ENCODE results near the gene HMGN2.
A peak's percentile ranks its signal among the peaks of the same experiment; 100 is the strongest.
"Not testable (repeated sequence)": the region's sequence is repeated elsewhere in the genome, so short reads cannot be mapped to it uniquely, and the experiment has no call there.

Gene HMGN2

DNA sequence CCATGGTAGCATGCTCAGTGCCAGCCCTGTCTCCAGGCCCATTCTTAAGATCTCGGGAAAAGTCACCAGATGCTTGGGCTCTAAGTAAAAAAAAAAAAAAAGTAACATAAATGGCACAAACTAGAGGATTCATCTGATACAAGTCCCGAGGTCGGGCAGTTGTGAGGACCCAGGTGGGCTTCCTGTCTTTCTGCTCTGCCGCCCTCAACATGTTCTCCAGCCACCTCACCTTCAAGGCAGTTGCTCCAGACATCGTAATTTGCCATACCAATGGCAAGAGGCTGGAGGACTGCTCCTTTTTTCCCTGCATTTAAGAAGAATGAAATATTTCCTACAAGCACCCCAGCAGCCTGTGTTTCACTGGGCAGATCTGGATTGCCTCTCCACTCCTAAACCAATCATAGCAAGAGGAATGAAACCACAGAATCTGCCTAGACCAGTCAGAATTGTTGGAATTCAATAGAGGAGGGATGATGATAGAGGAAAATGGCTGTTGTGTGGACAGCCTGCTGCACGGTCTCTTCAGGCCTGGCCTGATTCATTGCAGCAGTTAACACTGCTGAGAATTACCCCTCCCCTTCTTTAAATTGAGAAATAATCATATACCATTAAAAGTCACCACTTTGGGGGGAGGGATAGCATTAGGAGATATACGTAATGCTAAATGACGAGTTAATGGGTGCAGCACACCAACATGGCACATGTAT, 5.4 kb downstream of the HMGN2 start:
- DNase-seq (ENCODE audit: low read depth in 2 of 2) = no peak

DNA sequence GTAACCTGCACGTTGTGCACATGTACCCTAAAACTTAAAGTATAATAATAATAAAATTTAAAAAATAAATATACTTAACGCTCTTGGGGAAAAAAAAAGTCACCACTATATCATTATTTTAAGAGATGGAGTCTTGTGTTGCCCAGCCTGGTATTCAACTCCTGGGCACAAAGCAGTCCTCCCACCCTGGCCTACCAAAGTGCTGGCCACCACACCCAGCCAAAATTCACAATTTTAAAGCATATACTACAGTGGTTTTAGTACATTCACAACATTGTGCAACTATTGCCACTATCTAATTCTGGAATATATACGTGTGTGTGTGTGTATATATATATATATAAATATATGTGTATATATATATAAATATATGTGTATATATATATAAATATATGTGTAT, 5.9 kb downstream of the HMGN2 start:
- DNase-seq (ENCODE audit: low read depth in 2 of 2) = no peak

DNA sequence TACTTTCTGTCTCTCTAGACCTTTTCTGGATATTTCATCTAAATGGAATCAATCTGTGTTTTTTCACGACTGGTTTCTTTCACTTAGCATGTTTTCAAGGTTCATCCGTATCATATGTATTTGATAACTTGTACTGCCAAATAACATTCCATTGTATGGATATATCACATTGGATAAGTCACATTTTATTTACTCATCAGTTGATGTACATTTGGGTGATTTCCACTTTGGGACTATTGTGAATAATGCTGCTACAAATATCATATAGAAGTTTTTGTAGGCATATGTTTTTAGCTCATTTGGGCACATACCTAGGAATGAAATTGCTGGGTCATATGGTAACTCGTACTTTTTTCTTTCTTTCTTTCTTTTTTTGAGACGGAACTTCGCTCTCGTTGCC, 6.7 kb downstream of the HMGN2 start:
- DNase-seq (ENCODE audit: low read depth in 2 of 2) = no peak

DNA sequence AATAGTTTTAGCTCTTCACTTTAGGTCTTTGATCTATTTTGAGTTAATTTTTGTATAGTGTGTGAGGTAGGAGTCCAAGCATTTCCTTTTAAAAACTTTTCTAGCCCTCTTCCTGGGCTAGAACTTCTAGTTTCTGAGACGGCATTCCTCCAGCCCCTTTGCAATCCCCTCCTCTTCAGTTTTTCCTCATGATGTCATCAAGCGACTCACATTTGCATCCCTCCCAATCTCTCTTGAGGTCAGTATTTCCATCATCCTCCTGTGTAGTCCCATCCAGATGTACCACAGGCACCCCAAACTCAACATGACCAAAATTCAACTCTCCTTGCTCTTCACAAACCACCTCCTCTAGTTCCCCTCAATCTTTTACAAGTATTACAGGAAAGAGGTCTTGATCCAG, 10.7 kb downstream of the HMGN2 start:
- DNase-seq (ENCODE audit: low read depth in 2 of 2) = no peak

DNA sequence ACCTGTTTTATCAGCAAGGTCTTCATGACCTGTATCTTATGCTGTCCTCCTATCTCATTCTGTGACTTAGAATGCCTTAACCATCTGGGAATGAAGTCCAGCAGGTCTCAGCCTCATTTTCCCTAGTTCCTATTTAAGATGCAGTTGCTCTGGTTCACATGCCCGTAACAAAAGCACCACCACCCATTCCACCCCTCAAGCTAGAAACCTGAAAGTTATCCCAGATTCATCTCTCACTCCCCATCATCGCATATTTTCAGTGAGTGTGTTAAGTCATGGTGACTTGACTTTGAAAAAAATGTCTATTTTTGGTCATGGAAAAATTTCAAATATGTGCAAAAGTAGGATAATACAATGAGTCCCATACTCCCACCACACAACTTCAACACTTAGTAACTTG, 11.7 kb downstream of the HMGN2 start:
- no peak for DNase-seq (ENCODE audit: low read depth in 2 of 2)

DNA sequence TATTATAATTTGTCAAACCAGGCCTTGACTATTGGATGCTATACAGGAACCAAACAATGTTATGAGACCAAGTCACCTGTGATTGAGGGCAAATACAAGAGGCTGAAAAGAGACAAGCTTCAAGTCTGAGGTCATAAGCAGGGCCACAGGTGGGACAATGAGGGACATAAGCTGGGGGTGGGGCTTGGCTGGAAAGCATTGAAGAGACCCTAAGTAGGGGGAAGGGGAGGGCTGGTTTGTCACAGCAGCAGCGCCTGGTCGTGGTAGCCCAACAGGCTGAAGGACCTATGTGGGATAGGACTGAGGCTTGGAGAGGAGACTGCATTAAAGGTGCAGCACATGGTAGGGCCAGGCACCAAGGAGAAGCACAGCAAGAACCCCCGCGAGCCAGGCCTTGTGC, 17.9 kb downstream of the HMGN2 start:
- DNase-seq (ENCODE audit: low read depth in 2 of 2) = no peak

DNA sequence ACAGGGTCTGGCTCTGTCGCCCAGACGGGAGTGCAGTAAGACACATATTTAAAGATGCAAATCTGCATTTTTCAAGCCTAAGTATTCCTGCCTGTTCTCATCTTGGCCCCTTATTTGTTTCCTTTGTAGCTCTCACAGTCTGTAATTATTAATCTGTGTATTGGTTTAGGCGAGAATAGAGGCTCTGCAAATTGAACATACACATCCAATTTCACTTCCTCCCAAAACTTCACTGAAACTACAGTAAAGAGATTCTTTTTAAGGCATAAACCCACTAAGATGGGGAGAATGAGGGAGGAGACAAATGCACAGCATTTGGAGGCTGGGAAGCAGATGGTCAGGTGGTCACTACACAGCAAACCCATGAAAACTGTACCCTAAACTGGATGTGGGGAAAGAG, 21.0 kb downstream of the HMGN2 start:
- DNase-seq (ENCODE audit: low read depth in 2 of 2) = no peak

DNA sequence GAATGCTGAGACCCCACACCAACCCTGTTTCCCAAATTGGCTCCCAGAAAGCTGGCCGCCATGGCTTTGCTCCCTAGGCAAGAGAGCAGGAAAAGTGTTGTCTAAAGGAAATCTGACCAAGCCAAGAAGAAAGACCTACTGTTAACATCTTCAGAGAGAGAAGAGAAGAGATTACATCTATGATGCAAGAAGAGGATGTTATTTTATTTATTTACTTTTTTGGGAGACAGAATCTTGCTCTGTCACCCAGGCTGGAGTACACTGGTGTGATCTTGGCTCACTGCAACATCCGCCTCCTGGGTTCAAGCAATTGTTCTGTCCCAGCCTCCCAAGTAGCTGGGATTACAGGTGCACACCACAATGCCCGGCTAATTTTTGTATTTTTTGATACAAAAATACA, 21.7 kb downstream of the HMGN2 start:
- DNase-seq (ENCODE audit: low read depth in 2 of 2) = no peak

DNA sequence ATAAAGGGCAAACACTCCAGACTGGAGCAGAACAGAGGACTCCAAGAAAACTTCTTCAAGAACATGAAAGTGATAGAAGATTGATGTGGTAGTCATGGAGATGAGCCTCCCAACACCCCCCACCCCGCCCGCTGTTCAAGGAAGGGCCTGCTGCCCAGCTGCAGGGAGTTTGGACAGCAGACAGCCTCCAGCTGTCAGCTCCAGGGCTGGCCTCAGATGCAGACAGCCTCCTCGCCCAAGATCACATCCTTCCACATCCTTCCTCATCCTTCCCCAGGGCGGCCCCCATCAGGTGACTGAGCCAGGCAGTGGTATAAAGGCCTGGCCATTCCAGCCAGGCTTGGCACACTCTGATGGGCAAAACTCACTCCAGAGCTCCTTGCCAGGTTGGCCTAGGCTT, 24.6 kb downstream of the HMGN2 start:
- DNase-seq (ENCODE audit: low read depth in 2 of 2) = no peak

DNA sequence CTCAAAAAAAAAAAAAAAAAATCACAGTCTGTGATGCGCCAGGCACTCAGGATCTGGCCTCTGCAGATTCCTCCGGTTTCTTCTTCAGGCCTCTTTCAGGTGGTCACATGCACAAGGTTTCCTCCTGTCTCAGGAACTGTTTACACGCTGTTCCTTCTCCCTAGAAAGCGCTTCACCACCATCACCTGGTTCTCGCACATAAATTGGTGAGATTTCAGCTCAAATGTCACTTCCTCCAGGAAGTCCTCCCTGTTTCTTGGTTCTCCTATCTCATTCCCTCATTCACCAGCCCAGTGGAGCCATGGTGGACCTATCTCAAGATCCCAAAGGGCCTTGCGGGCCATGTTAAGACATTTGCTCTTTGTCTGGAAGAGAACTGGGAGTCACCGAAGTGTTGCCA, 26.7 kb downstream of the HMGN2 start:
- DNase-seq (ENCODE audit: low read depth in 2 of 2) = no peak

DNA sequence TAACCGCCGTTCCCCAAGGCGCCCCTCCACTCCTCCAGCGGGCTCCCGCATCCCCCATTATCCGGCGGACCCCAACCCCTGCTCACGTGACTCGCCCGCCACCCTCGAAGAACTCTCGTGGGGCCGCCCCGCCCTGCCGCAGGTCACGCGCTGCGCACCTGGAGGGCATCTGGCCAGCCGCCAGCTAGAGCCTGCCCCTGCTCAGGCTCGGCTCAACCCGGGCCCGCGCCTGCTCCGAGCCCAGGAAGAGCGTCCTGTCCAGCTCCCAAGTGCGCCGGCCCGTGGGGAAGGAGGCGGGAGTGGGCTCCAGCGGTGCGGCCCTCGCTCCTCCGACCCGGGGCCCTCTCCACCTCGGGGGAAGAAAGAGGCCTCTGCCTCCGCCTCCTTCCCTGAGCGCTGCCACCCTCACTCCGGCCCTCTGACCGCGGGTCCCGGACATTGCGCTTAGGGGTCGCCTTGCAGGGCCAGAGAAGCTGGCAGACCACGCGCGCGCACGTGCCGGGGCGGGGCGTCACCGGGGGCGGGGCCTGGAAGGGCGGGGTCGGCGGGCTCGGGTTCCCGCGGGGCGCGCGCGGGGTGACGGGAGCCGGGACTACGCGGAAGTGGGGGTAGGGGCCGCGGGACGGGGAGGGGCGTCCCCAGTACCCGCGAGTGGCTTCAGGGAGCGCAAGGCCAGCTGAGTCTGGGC, 28.4 kb downstream of the HMGN2 start:
- DNase-seq (ENCODE audit: low read depth in 2 of 2) = peak; percentile 90 to 96

DNA sequence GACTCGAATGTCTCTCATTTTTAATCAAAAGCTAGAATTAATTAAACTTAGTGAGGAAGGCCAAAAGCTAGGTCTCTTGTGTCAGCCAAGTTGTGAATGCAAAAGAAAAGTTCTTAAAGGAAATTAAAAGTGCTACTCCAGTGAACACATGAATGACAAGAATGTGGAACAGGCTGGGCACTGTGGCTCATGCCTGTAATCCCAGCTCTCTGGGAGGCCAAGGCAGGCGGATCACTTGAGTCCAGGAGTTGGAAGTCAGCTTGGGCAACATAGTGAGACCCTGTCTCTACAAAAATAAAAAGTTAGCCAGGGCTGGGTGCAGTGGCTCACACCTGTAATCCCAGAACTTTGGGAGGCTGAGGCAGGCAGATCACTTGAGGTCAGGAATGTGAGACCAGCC, 38.5 kb downstream of the HMGN2 start:
- DNase-seq (ENCODE audit: low read depth in 2 of 2) = not testable (repeated sequence)

DNA sequence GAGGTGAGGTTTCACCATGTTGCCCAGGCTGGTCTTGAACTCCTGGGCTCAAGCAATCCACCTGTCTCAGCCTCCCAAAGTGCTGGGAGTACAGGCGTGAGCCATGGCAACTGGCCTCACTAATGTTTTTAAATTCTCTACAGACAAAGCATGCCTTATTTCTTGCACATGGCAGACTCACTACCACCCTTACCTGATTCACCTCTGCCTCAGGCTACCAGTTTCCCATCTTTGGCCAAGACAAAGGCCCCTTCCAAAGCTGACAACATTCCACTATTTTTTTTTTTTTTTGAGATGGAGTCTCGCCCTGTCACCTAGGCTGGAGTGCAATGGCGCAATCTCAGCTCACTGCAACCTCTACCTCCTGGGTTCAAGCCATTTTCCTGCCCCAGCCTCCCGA, 43.6 kb downstream of the HMGN2 start:
- not testable (repeated sequence) for DNase-seq (ENCODE audit: low read depth in 2 of 2)

DNA sequence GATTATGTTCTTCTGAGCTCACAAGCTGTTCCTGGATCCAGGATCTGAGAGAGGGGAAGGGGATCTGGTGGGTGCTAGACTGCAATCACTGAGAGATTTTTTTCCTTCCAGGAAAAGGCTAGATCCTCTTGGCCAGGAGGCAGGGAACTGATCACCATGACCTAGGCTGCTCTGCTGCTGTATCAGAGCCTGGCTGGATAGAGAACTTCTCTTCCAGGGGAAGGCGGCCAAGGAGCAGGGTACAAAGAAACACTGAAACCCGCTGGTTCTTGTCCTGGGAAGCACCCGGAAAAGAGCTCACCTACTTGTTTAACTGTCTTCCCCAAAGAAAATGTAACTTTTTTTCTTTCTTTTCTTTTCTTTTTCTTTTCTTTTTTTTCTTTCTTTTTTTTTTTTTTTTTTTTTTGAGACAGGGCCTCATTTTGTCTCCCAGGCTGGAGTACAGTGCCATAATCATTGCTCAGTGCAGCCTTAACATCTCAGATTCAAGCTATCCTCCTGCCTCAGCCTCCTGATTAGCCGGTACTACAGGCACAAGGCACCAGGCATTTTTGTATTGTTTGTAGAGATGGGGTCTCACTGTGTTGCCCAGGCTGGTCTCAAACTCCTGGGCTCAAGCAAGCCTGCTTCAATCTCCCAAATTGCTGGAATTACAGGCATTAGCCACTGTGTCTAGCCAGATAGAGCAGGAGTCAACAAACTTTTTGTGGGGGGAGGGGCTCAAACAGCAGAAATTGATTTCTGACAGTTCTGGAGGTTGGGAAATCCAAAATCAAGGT, 44.9 kb downstream of the HMGN2 start:
- no peak for DNase-seq (ENCODE audit: low read depth in 2 of 2)

DNA sequence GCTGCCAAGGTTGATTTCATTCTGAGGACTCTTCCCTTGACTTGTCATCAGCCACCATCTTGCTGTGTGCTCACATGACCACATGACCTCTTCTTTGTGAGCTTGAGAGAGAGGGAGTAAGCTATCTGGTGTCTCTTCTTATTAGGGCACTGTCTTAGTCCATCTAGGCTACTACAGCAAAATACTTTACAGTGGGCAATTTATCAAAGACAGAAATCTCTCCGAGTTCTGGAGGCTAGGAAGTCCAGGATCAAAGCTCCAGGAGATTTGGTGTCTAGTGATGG, 45.5 kb downstream of the HMGN2 start:
- DNase-seq (ENCODE audit: low read depth in 2 of 2) = no peak

DNA sequence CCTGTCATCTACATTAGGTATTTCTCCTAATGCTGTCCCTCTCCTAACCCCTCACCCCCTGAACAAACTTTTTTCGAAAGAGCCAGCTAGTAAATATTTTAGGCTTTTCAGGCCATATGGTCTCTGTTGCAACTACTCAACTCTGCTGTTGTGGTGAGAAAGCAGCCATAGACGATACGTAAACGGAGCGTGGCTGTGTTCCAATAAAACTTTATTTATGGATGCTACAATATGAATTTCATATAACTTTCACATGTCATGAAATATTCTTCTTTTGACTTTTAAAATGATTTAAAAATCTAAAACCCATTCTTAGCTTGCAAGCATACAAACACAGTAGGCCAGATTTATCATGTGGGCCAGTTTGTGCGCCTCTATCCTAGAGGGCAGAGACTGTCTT, 46.1 kb downstream of the HMGN2 start:
- no peak for DNase-seq (ENCODE audit: low read depth in 2 of 2)

DNA sequence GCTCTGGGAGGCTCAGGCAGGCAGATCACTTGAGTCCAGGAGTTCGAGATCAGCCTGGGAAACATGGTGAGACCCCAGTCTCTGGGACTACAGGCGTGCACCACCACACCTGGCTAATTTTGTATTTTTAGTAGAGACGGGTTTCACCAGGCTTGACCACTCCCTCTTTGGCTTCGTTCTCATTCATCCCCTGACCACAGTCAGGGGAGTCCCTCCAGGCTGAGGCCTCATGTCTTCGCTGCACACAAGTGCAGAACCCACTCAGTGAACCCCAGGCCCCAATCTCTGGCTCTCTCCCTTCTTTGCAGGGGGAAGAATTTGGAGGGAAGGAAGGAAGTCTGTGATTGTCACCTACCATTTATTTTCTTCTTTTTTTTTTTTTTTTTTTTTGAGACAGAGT, 48.1 kb downstream of the HMGN2 start:
- no peak for DNase-seq (ENCODE audit: low read depth in 2 of 2)

DNA sequence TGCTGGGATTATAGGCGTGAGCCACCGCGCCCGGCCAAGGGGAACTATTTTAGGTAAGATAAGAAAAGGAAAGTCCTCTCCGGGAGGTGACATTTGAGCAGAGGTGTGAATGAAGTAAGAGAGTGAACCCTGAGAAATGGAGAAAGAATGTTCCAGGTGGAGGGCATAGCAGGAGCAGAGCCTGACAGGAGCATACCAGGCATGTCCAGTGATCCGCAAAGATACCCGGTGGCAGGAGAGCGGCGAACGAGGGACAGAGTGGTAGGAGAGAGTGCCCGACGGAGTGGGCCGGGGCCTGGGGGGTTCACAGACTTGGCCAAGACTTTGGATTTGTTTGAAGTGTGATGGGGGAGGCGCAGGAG, 49.4 kb downstream of the HMGN2 start:
- DNase-seq (ENCODE audit: low read depth in 2 of 2) = no peak

DNA sequence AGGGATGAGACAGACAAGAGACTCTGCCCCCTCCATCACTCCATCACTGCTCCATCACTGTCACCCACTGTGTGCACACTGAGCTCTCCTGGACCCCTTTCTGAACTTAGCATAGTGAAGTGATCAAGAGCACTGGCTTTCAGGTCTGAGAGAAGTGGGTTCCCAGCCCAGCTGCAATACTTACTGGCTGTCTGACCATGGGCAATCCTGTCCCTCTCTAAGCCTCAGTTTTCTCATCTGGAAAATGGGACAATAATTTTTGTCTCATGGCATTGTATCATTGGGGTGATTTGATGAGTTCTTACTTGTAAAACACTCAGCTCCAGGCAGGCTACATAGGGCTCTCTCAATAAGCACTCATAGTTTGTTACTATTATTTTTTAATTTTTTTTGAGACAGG, 49.8 kb downstream of the HMGN2 start:
- no peak for DNase-seq (ENCODE audit: low read depth in 2 of 2)

DNA sequence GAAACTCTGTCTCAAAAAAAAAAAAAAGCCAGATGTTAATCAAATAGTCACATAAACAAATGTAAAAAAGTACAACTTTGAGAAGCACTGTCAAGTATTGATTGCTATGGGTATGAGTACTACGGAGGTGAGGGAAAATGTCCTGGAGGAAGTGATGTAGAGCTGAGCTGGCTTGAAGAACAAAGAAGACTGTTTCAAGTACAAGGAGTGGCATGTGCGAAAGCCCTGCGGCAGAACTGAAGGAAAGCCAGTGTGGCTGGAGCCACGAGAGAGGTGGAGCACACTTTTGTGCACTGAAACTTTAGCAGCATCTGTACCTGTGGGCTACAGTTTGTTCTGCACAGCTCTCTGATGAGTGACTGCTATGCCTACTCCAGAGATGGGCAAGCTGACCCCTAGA, 51.9 kb downstream of the HMGN2 start:
- no peak for DNase-seq (ENCODE audit: low read depth in 2 of 2)
